D721Med (cell line): ENCODE measurements around the gene ANGPTL8.

Source experiments
- DNase-seq: peaks from one replicate; pipeline ENCODE4 v3.0.0; 2011; ENCODE audit warnings: low spot score; ENCODE audit not compliant: insufficient read length
- FAIRE-seq: peaks from 2 replicates; lab custom pipeline; 2011; peaks lifted over from hg19 to GRCh38; lab: Jason Lieb, UNC
- CTCF ChIP-seq: IDR thresholded peaks from 2 replicates; pipeline ENCODE4 v1.5.1; 2012; ENCODE audit warnings: mild to moderate bottlenecking, control low read depth; ENCODE audit not compliant: insufficient read depth; ENCODE audit errors: missing control alignments

ANGPTL8 gene

GRCh38 chr19:11279505-11280236 is 40.3 kb downstream of the ANGPTL8 start:
- TF ChIP-seq CTCF: no peak
- DNase-seq (no peak), FAIRE-seq (no peak)

GRCh38 chr19:11281356-11282049 is 42.1 kb downstream of the ANGPTL8 start:
- DNase-seq (no peak), FAIRE-seq (no peak)
- no peak for TF ChIP-seq CTCF

- no peak for FAIRE-seq
- no peak for TF ChIP-seq CTCF
- DNase-seq: no peak
These were observed 45.1 kb downstream of the ANGPTL8 start for GRCh38 chr19:11284515-11284914.

GRCh38 chr19:11286312-11286974 is 47.0 kb downstream of the ANGPTL8 start:
- TF ChIP-seq CTCF: no peak
- FAIRE-seq: no peak
- no peak for DNase-seq

- FAIRE-seq (no peak), DNase-seq (no peak)
- TF ChIP-seq CTCF: no peak
These were observed 48.9 kb downstream of the ANGPTL8 start for GRCh38 chr19:11288349-11288748.

GRCh38 chr19:11290256-11290655 is 50.8 kb downstream of the ANGPTL8 start:
- FAIRE-seq: no peak

More at GRCh38 chr19:11290256-11290655, 50.8 kb downstream of the ANGPTL8 start:
- no peak for TF ChIP-seq CTCF
- no peak for DNase-seq
